Transverse colon (tissue), 4 donors: ENCODE results near the gene RNF150. TPM values are rescaled to one million over a fixed set of nuclear protein-coding genes. Genes with fewer than 3 reads are reported as not detected.

ENCODE experiments used
- DNase-seq: peaks from one replicate; pipeline ENCODE4 v3.0.0-alpha.2; 2019
- H3K27ac ChIP-seq, 4 donors: fragments of 200-600 bp; sonication (generic); 2 replicates each; pipeline ENCODE4 v1.5.1; 2016 to 2018; ENCODE audit warnings: inconsistent platforms in 4 of 4
- H3K27me3 ChIP-seq: fragments of 200-600 bp; sonication (generic); 2 replicates; pipeline ENCODE4 v1.5.1; 2017; ENCODE audit warnings: inconsistent platforms
- H3K36me3 ChIP-seq, 4 donors: fragments of 200-600 bp; sonication (generic); 2 replicates each; pipeline ENCODE4 v1.5.1; 2017 to 2019; ENCODE audit warnings: inconsistent platforms in 4 of 4
- H3K4me1 ChIP-seq, 4 donors: fragments of 200-600 bp; sonication (generic); 2 replicates each; pipeline ENCODE4 v1.5.1; 2017 to 2020; ENCODE audit warnings: inconsistent platforms in 4 of 4
- H3K4me3 ChIP-seq, 4 donors: fragments of 200-600 bp; sonication (generic); 1 replicate in 1 of 4; 2 replicates in 3 of 4; pipeline versions ENCODE4 v1.5.1 to v1.6.1; 2017 to 2019; ENCODE audit warnings: inconsistent platforms in 4 of 4
- H3K9me3 ChIP-seq, 2 donors: fragments of 200-600 bp; sonication (generic); 2 replicates each; pipeline ENCODE4 v1.5.1; 2017 to 2019; ENCODE audit warnings: inconsistent platforms in 2 of 2
- EP300 ChIP-seq: sonication (generic); formaldehyde crosslinking; IDR thresholded peaks from one replicate; pipeline ENCODE4 v1.6.1; 2017; ENCODE audit warnings: antibody characterized with exemption, low read depth
- POLR2A ChIP-seq: fragments of 450-650 bp; IDR thresholded peaks from one replicate; pipeline ENCODE4 v1.6.1; 2016; ENCODE audit warnings: antibody characterized with exemption, mild to moderate bottlenecking, moderate library complexity
- POLR2AphosphoS5 ChIP-seq, 3 donors: sonication (generic); formaldehyde crosslinking; IDR thresholded peaks; one replicate each; pipeline ENCODE4 v1.6.1; 2016; ENCODE audit warnings: antibody characterized with exemption in 3 of 3
- WGBS, 2 donors: methylation state at CpG; one replicate each; pipeline ENCODE4 v1.1.5; 2018; ENCODE audit warnings: low coverage in 1 of 2; 5-methylcytosine and 5-hydroxymethylcytosine counted together
- in situ Hi-C, 4 donors: fragments of 200-750 bp; cut with MboI; loops; one replicate each; pipeline versions ENCODE4 v1.15.0 to v1.15.1; 2017; ENCODE audit warnings: low sequenced_read_pairs in 3 of 4, low pct_ligation_motif_present in 1 of 4, low pct_unique_long_range_greater_than_20kb in 1 of 4
- intact Hi-C: fragments of 100-400 bp; cut with DNase I; formaldehyde crosslinking; loops from one replicate; pipeline ENCODE4 v1.15.1; 2023; ENCODE audit warnings: low total_unique reads
- total RNA-seq, 4 donors: library from RNA; depleted of rRNA; stranded (reverse); fragments of >200 nt; gene quantifications; one replicate each; pipeline ENCODE4 v1.1.0, GENCODE V29; 2016
- TF ChIP-seq, protein P1 (sequence below), 5 experiments: fragments of 200-600 bp in 3 of 5; fragments of 450-650 bp in 2 of 5; sonication (generic) in 3 of 5; IDR thresholded peaks; 1 replicate in 2 of 5; 2 replicates in 3 of 5; pipeline ENCODE4 v1.5.1; 2016 to 2017; ENCODE audit warnings: antibody characterized with exemption in 5 of 5, inconsistent platforms in 3 of 5, mild to moderate bottlenecking in 2 of 5, moderate library complexity in 1 of 5

Gene RNF150
- total RNA-seq, 4 donors from 2014 or later = 2.8 to 15.3 (median 7.9) TPM

DNA sequence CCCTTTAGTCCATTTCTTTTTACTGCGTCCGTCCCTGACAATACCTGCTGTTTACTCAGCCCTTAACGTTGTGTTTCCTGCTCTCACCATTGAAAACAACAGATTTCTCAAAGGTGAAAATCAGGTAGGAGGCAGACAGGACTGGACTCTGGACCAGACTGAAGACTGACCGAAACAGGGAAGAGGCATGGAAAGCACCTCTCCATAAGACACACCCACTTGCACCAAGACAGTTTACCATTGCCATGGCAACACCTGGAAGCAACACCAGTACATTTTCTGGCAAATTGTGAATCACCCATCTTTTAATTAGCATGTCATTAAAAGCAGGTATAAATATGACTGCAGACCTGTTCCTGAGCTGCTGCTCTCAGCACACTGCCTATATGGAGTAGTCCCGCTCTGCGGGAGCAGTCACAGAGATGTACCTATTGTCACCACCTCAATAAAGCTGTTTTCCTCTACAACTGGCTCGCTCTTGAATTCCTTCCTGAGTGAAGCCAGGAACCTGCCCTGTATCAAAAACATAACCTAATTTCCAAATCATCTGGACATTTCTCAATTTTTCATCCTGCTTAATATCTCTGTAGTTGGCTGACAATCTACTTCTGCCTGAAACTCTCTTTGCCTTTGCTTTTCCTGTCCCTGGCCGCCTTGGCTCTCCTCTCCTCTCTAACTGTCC is 117.0 kb downstream of the RNF150 start:
- H3K4me3 ChIP-seq = no peak overlapping the region
- DNase-seq = no peak
- no peaks in the 10 kb centered on the region for H3K36me3 ChIP-seq
- intact Hi-C loops = no loop called here
- H3K27ac ChIP-seq = peak overlapping the region in 3 of 4 donors; percentile 28 to 57 (median 42)
- H3K27me3 ChIP-seq = no peaks in the 10 kb centered on the region
- H3K4me1 ChIP-seq = peaks cover 0 to 16% (median 5%) of the 10 kb centered on the region in 4 donors
- no peaks in the 10 kb centered on the region for H3K9me3 ChIP-seq
- 50 to 60% methylated on average over 6 to 8 of the region's 8 CpGs for WGBS, 2 donors
- TF ChIP-seq POLR2AphosphoS5 (IDR thresholded peaks at IDR 0.05) = peak in 1 of 3 donors; percentile 52
- no peak for TF ChIP-seq POLR2A
- in situ Hi-C loops = no loop called here

DNA sequence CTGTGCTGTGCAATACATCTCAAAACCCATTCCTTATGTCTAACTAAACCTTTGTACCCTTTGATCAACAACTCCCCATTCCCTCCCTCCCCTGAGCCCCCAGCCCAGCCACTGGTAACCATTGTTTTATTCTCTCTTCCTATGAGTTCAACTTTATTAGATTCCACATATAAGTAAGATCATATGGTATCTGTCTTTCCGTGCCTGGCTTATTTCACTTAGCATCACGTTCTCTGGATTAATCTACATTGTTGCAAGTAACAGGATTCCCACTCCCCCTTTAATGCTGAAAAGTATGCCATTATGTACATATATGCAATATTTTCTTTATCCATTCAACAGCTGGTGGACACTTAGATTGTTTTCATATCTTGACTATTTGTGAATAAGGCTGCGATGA is 119.4 kb downstream of the RNF150 start:
- no peak overlapping the region for H3K4me3 ChIP-seq
- H3K9me3 ChIP-seq = no peaks in the 10 kb centered on the region
- no peak for DNase-seq
- H3K27ac ChIP-seq = no peak overlapping the region
- WGBS, 2 donors = 58 to 72% methylated on average over 3 of the region's 3 CpGs
- no peaks in the 10 kb centered on the region for H3K27me3 ChIP-seq
- intact Hi-C loops (no loop called here), in situ Hi-C loops (no loop called here)
- H3K4me1 ChIP-seq = no peaks in the 10 kb centered on the region
- H3K36me3 ChIP-seq = no peaks in the 10 kb centered on the region
- TF ChIP-seq POLR2A (no peak), POLR2AphosphoS5 (IDR thresholded peaks at IDR 0.05) (no peak), EP300 (no peak)
- TF ChIP-seq, protein P1, sequence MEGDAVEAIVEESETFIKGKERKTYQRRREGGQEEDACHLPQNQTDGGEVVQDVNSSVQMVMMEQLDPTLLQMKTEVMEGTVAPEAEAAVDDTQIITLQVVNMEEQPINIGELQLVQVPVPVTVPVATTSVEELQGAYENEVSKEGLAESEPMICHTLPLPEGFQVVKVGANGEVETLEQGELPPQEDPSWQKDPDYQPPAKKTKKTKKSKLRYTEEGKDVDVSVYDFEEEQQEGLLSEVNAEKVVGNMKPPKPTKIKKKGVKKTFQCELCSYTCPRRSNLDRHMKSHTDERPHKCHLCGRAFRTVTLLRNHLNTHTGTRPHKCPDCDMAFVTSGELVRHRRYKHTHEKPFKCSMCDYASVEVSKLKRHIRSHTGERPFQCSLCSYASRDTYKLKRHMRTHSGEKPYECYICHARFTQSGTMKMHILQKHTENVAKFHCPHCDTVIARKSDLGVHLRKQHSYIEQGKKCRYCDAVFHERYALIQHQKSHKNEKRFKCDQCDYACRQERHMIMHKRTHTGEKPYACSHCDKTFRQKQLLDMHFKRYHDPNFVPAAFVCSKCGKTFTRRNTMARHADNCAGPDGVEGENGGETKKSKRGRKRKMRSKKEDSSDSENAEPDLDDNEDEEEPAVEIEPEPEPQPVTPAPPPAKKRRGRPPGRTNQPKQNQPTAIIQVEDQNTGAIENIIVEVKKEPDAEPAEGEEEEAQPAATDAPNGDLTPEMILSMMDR (IDR thresholded peaks at IDR 0.05) = no peak

DNA sequence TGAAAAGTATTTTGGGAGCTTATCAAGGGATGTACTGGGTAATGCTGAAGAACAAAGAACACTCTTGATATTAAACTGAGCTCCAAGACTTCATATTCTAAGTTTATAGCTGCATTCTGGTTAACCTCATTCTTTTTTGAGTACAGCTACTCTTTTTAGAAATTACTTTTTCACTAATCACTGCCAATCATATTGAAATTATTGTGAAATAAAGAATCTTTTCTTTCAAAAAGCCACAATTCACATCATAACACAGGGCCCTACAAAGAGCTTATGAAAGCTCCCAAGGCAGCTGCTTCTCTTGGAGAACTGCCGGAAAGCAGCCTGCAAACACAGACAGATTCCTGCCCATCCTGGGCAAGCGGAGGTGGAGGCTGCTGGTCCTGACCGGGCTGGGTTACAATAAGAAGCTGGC is 121.4 kb downstream of the RNF150 start:
- H3K4me3 ChIP-seq = no peak overlapping the region
- H3K27ac ChIP-seq = peak overlapping the region in 3 of 4 donors; percentile 19 to 46 (median 27)
- intact Hi-C loops = no loop called here
- no peak for DNase-seq
- no peak for TF ChIP-seq POLR2A
- peak in 1 of 3 donors; percentile 15 for TF ChIP-seq POLR2AphosphoS5 (IDR thresholded peaks at IDR 0.05)
- no peak for TF ChIP-seq EP300
- TF ChIP-seq, protein P1 (IDR thresholded peaks at IDR 0.05) = no peak
- H3K4me1 ChIP-seq = no peaks in the 10 kb centered on the region
- no peaks in the 10 kb centered on the region for H3K9me3 ChIP-seq
- H3K36me3 ChIP-seq = no peaks in the 10 kb centered on the region
- H3K27me3 ChIP-seq = no peaks in the 10 kb centered on the region
- in situ Hi-C loops = no loop called here
- WGBS, 2 donors = 77 to 80% methylated on average over 1 to 3 of the region's 3 CpGs

DNA sequence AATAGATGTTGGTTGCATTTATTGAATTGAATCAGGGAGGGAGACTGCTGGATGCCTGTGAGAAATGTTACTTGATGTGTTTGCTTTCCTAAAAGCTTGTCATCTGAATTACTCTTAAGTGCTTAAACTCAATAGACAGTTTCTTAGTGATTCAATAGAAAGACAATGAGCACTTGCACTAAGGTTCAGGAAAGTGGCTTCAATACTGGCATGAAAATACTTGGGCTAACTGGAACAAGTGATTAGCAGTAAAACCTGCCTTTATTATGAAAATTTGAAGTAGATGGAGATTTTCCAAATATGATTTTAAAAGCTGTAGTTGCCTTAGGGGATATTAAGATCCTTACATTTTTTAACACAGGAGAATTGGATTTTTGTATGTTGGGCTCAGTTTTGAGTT is 123.3 kb downstream of the RNF150 start:
- Histone ChIP-seq H3K27me3 (no peaks in the 10 kb centered on the region), H3K4me3 (no peak overlapping the region), H3K27ac (no peak overlapping the region), H3K4me1 (no peaks in the 10 kb centered on the region), H3K36me3 (no peaks in the 10 kb centered on the region), H3K9me3 (no peaks in the 10 kb centered on the region)
- TF ChIP-seq EP300 = no peak
- no peak for TF ChIP-seq POLR2A
- TF ChIP-seq POLR2AphosphoS5 (IDR thresholded peaks at IDR 0.05) = no peak
- TF ChIP-seq, protein P1 (IDR thresholded peaks at IDR 0.05) = no peak
- no peak for DNase-seq
- in situ Hi-C loops = no loop called here
- intact Hi-C loops = no loop called here

DNA sequence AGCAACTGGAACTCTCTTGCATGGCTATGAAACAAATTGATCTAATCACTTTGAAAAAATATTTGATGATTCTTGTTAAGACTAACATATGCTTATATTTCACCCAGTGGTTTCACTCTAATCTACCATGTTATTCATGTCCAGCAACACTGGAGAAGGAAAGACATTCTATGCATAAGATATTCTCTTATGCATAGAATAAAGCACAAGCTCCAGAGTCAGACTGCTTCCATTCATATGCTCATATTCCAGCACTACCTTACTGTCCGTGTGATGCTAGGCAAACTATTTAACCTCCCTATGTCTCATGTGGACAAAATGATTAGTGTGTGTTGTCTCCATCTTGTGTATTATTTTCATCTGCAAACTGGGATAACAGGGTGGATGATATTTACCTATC is 124.1 kb downstream of the RNF150 start:
- intact Hi-C loops (no loop called here), in situ Hi-C loops (no loop called here)
- Histone ChIP-seq H3K9me3 (no peaks in the 10 kb centered on the region), H3K27ac (no peak overlapping the region), H3K4me3 (no peak overlapping the region), H3K36me3 (no peaks in the 10 kb centered on the region), H3K4me1 (no peaks in the 10 kb centered on the region), H3K27me3 (no peaks in the 10 kb centered on the region)
- 100% methylated on average over 1 of the region's 1 CpG for WGBS, 2 donors
- TF ChIP-seq POLR2A (no peak), EP300 (no peak), POLR2AphosphoS5 (IDR thresholded peaks at IDR 0.05) (no peak)
- TF ChIP-seq, protein P1 (IDR thresholded peaks at IDR 0.05) = no peak
- DNase-seq = no peak
